Lower leg skin (tissue), 4 donors: Measurements from ENCODE around the gene ODR4. TPM values are rescaled to one million over a fixed set of nuclear protein-coding genes. Genes with fewer than 3 reads are reported as not detected.

Experiments
- DNase-seq, 2 donors: peaks; one replicate each; pipeline ENCODE4 v3.0.0-alpha.2; 2019; ENCODE audit warnings: low spot score in 2 of 2
- H3K4me3 ChIP-seq: fragments of 200-600 bp; sonication (generic); 2 replicates; pipeline ENCODE4 v1.5.1; 2017; ENCODE audit warnings: mild to moderate bottlenecking, low read depth; ENCODE audit not compliant: poor library complexity, severe bottlenecking
- POLR2A ChIP-seq, 2 donors: fragments of 450-650 bp; IDR thresholded peaks; one replicate each; pipeline ENCODE4 v1.6.1; 2016 to 2017; ENCODE audit warnings: antibody characterized with exemption in 2 of 2, mild to moderate bottlenecking in 1 of 2, moderate library complexity in 1 of 2
- WGBS, 2 donors: methylation state at CpG; one replicate each; pipeline ENCODE4 v1.1.5; 2018; 5-methylcytosine and 5-hydroxymethylcytosine counted together
- intact Hi-C: fragments of 100-400 bp; cut with DNase I; formaldehyde crosslinking; loops from one replicate; pipeline ENCODE4 v1.15.0; 2023; ENCODE audit warnings: low total_unique reads
- total RNA-seq, 4 donors: library from RNA; depleted of rRNA; stranded (reverse); fragments of >200 nt; gene quantifications; one replicate each; pipeline ENCODE4 v1.1.0, GENCODE V29; 2016
- TF ChIP-seq, protein P1 (sequence below), 3 donors: fragments of 450-650 bp; IDR thresholded peaks; one replicate each; pipeline ENCODE4 v1.5.1; 2016; ENCODE audit warnings: antibody characterized with exemption in 3 of 3, mild to moderate bottlenecking in 3 of 3, moderate library complexity in 2 of 3

Gene ODR4
- 10 to 100 TPM; 12.7 to 34.0 (median 17.6) TPM for total RNA-seq

DNA sequence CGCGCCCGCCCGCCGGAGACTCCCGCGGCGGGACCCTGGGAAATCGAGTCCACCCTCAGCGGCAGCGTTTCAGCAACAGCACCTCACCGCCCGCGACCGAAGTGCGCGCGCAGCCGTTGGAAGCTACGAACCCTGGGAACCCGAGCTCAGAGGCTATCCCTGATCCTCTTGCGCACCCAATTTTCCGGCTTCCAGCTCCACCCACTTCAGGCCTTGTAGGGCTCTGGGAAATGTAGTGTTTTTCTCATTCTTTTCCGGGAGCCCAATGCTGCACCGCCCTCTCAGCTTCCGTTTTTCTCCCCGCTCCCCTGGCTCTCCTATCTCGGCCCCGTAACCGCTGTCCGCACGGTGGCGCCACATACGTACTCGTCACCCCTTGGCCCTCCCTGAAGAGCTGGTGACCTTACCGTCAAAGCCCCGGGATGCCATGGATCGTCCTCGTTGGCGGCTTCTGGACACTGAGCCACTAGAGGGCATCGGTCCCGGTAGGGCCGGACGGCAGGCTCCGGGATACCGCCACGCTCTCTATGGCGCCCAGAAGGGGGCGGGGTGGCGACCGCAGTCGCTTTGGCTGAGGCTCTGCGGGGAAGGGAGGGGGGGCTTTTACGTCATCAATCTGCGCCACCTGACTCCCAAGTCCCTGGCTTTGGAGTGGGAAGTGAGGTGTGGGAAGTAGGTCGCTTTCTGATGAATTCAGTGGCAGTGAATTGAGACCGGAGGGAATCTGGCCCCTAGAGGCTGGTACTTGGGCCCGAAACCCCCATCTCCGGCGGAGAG lies at the start of gene ODR4, which contains the start of gene TPR:
TSS of gene ODR4 (plus strand) at position 687 of the 777 bp plus-strand sequence. CDS start 3,948 bp downstream, outside the sequence.
TSS of gene TPR (minus strand) at position 102 of the 777 bp plus-strand sequence. CDS start 225 bp downstream, outside the sequence.
- H3K4me3 ChIP-seq, result peak within 1 kb of the TSS; percentile 93
- TF ChIP-seq POLR2A (IDR thresholded peaks at IDR 0.05), result no peak
- TF ChIP-seq, protein P1, sequence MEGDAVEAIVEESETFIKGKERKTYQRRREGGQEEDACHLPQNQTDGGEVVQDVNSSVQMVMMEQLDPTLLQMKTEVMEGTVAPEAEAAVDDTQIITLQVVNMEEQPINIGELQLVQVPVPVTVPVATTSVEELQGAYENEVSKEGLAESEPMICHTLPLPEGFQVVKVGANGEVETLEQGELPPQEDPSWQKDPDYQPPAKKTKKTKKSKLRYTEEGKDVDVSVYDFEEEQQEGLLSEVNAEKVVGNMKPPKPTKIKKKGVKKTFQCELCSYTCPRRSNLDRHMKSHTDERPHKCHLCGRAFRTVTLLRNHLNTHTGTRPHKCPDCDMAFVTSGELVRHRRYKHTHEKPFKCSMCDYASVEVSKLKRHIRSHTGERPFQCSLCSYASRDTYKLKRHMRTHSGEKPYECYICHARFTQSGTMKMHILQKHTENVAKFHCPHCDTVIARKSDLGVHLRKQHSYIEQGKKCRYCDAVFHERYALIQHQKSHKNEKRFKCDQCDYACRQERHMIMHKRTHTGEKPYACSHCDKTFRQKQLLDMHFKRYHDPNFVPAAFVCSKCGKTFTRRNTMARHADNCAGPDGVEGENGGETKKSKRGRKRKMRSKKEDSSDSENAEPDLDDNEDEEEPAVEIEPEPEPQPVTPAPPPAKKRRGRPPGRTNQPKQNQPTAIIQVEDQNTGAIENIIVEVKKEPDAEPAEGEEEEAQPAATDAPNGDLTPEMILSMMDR (IDR thresholded peaks at IDR 0.05), result peak in 1 of 3 donors; percentile 88
- 0% methylated on average over 51 to 52 of the region's 60 CpGs for WGBS, 2 donors
- intact Hi-C loops, result no loop called here
- DNase-seq, result peak; percentile 99 to 100

DNA sequence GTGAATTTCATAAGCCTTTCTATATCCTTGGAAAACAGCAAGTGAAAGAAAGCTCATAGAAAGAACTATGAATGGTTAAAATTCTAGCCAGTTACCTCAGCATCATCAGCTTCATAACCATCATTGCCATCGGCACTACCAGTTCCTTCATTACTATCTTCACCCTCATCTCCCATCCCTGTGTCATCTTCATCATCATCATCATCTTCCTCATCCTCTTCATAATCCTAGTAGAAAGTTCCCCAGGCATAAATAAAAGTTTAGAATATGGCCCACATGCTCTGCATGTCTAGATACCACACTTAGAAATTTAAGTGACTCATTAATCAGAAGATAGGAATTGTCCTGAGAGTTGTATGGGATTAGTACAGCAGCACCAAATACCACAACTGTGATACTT lies 49.6 kb upstream of the ODR4 start:
- no peak overlapping the region for H3K4me3 ChIP-seq
- intact Hi-C loops, result no loop called here
- WGBS, 2 donors, result 84 to 85% methylated on average over 1 of the region's 1 CpG
- no peak for DNase-seq
- TF ChIP-seq, protein P1 (IDR thresholded peaks at IDR 0.05), result no peak
- TF ChIP-seq POLR2A (IDR thresholded peaks at IDR 0.05), result no peak

DNA sequence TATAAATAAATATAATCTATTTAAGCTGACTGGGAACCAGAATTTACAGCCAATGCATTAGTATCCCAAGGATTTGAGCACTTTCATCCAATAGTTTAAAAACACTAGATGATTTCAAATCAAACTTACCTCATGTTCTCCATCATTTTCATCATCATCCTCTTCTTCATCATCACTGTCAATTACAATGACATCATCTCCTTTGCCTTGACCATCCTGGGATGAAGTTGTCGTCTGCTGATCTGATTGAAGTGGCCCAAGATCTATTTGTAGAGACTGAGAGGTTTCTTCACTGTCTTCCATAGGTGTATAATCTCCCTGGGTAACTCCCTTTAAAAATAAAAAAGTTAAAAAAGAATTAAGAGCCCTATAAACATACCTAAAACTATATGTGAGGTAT lies 48.3 kb upstream of the ODR4 start:
- TF ChIP-seq POLR2A (IDR thresholded peaks at IDR 0.05), result no peak
- TF ChIP-seq, protein P1 (IDR thresholded peaks at IDR 0.05), result no peak
- intact Hi-C loops, result no loop called here
- DNase-seq, result no peak
- 93 to 100% methylated on average over 1 of the region's 1 CpG for WGBS, 2 donors
- H3K4me3 ChIP-seq, result no peak overlapping the region

DNA sequence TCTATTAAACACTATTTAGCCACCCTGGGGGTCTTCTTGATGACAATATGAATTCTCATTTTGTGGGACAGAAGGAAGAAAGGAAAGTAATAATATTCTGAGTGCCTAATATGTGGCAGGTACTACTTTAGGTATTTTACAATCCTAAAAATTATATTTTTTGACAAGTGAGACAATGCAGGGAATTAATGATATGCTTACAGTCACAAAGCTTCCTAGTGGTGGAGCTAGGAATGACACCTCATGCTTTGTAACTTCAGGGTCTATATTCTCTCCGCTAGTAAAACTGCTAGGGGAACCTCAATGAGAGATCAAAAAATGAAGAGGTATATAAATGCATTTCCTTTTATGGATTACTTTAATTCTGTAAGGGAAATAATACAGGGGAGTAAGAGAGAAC lies 44.9 kb upstream of the ODR4 start:
- 97 to 100% methylated on average over 1 of the region's 1 CpG for WGBS, 2 donors
- no peak overlapping the region for H3K4me3 ChIP-seq
- intact Hi-C loops, result no loop called here
- TF ChIP-seq POLR2A (IDR thresholded peaks at IDR 0.05), result no peak
- TF ChIP-seq, protein P1 (IDR thresholded peaks at IDR 0.05), result no peak
- no peak for DNase-seq

DNA sequence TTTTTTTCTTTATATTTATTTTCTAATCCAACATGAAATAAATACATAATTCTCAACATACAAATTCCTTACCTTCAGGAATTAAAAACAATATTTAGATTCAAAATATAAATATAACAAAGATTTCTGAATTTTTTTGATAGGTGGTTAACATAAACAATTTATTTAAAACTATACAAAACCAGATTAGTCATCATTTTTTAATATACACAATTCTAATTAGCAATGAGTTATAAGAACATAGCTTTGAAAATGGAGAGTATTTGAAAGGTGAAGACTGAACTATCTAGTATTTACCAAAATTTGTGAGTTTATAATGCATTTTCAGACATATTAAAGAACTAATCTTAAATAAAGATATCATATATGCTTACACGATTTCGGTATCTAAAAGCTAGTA lies 38.1 kb upstream of the ODR4 start:
- TF ChIP-seq POLR2A (IDR thresholded peaks at IDR 0.05), result no peak
- TF ChIP-seq, protein P1 (IDR thresholded peaks at IDR 0.05), result no peak
- DNase-seq, result no peak
- 96 to 99% methylated on average over 2 of the region's 2 CpGs for WGBS, 2 donors
- no peak overlapping the region for H3K4me3 ChIP-seq
- intact Hi-C loops, result no loop called here
